Pancreas (tissue), 10 donors: ENCODE measurements around the gene DPH7. TPM values are rescaled to one million over a fixed set of nuclear protein-coding genes. Genes with fewer than 3 reads are reported as not detected.

Experiments
- ATAC-seq, 4 donors: fragments of 200-7000 bp; cut with Tn5 transposase; one replicate each; pipeline versions ENCODE4 v1.8.0 to v1.9.1; 2020; ENCODE audit warnings: mild to moderate bottlenecking in 4 of 4, moderate library complexity in 4 of 4
- DNase-seq, 6 donors: peaks; one replicate each; pipeline ENCODE4 v3.0.0-alpha.2; 2020
- FAIRE-seq: peaks from 2 replicates; lab custom pipeline; 2012; peaks lifted over from hg19 to GRCh38; lab: Jason Lieb, UNC
- H3K27ac ChIP-seq, 4 donors: fragments of 200-600 bp; sonication (generic); 1 replicate in 3 of 4; 2 replicates in 1 of 4; pipeline versions ENCODE4 v1.5.0 to v1.8.0; 2020
- H3K27me3 ChIP-seq, 4 donors: fragments of 200-600 bp; one replicate each; pipeline ENCODE4 v1.8.0; 2021
- H3K36me3 ChIP-seq, 3 donors: fragments of 200-600 bp; sonication (generic) in 1 of 3; one replicate each; pipeline versions ENCODE4 v1.5.0 to v1.8.0; 2020 to 2021
- H3K4me1 ChIP-seq, 3 donors: fragments of 200-600 bp; one replicate each; pipeline ENCODE4 v1.8.0; 2021
- H3K4me3 ChIP-seq, 4 donors: fragments of 200-600 bp; sonication (generic) in 2 of 4; one replicate each; pipeline versions ENCODE4 v1.5.0 to v1.8.0; 2020 to 2021
- H3K9me3 ChIP-seq, 4 donors: fragments of 200-600 bp; one replicate each; pipeline ENCODE4 v1.8.0; 2021
- WGBS, 2 donors: extraction: QIAGEN DNeasy Blood & Tissue Kit; methylation state at CpG; one replicate each; pipeline ENCODE4 v1.1.7; 2013; 5-methylcytosine and 5-hydroxymethylcytosine counted together
- intact Hi-C, 3 donors: fragments of 100-400 bp; cut with DNase I; formaldehyde crosslinking; loops; one replicate each; pipeline versions ENCODE4 v1.11.1 to v1.14.2; 2022
- polyA plus RNA-seq, 2 donors: library from polyadenylated mRNA; stranded (reverse); fragments of 200-250 nt; gene quantifications; one replicate each; pipeline ENCODE4 v1.2.3, GENCODE V29; 2013
- total RNA-seq, 6 donors: library from RNA; stranded (reverse); fragmentation: NEBNext Ultra II Directional in 4 of 6; extraction: Animal tissue kit (Norgen Biotek cat#: 25700) in 4 of 6; gene quantifications; one replicate each; pipeline versions ENCODE4 v1.2.1 to v1.2.4, GENCODE V29; 2021 to 2023
- TF ChIP-seq, protein P1 (sequence below), 4 donors: fragments of 200-600 bp; sonication (generic) in 3 of 4; IDR thresholded peaks; one replicate each; pipeline versions ENCODE4 v1.5.0 to v1.8.0; 2021; ENCODE audit warnings: antibody characterized with exemption in 4 of 4
- donor health status: healthy with polysubstance abuse.
- donor health status: DM: no; HTN: no; CAD: no; lungs with moderate emphysema.
- donor health status: DM: no; HTN: no; CAD: no.
- donor health status: control.
- donor health status: control.
- donor health status: Bipolar disorder and iron deficiency.
- donor health status: DM: yes; HTN: yes; CAD: no.
- donor health status: DM: no; HTN: no; CAD: no.
- donor health status: DM: no; HTN: no; CAD: no.
- donor health status: DM: yes; HTN: yes; CAD: no.

DPH7 gene
- total and polyA plus RNA-seq, 8 donors, result 16.7 to 174 (median 24.8) TPM

DNA sequence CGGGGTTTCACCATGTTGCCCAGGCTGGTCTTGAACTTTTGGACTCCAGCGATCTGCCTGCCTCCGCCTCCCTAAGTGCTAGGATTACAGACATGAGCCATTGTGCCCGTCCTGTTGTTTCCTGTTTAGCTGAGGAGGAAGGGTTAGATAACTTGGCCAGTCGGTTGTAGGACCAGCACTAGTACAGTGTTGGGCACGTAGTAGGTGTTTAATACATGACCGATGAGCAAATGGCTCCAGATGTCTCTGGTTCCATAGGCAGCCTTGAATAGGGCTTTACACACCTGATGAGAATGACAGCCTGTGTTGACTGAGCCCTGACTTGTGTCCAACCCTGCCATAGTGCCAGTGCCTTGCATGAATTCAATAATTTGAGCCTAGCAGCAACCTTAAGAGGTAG is 41.9 kb upstream of the DPH7 start:
- H3K4me3 ChIP-seq, result peak overlapping the region in 1 of 4 donors; percentile 75
- 56 to 61% methylated on average over 7 of the region's 7 CpGs for WGBS, 2 donors
- intact Hi-C loops, result no loop called here
- TF ChIP-seq, protein P1, sequence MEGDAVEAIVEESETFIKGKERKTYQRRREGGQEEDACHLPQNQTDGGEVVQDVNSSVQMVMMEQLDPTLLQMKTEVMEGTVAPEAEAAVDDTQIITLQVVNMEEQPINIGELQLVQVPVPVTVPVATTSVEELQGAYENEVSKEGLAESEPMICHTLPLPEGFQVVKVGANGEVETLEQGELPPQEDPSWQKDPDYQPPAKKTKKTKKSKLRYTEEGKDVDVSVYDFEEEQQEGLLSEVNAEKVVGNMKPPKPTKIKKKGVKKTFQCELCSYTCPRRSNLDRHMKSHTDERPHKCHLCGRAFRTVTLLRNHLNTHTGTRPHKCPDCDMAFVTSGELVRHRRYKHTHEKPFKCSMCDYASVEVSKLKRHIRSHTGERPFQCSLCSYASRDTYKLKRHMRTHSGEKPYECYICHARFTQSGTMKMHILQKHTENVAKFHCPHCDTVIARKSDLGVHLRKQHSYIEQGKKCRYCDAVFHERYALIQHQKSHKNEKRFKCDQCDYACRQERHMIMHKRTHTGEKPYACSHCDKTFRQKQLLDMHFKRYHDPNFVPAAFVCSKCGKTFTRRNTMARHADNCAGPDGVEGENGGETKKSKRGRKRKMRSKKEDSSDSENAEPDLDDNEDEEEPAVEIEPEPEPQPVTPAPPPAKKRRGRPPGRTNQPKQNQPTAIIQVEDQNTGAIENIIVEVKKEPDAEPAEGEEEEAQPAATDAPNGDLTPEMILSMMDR (IDR thresholded peaks at IDR 0.05), result no peak
- H3K9me3 ChIP-seq, result no peaks in the 10 kb centered on the region
- DNase-seq, result no peak
- no peaks in the 10 kb centered on the region for H3K36me3 ChIP-seq
- H3K4me1 ChIP-seq, result peaks cover 15 to 28% (median 16%) of the 10 kb centered on the region in 3 donors
- FAIRE-seq, result no peak
- ATAC-seq, result no peak
- no peak overlapping the region for H3K27ac ChIP-seq
- H3K27me3 ChIP-seq, result no peaks in the 10 kb centered on the region

DNA sequence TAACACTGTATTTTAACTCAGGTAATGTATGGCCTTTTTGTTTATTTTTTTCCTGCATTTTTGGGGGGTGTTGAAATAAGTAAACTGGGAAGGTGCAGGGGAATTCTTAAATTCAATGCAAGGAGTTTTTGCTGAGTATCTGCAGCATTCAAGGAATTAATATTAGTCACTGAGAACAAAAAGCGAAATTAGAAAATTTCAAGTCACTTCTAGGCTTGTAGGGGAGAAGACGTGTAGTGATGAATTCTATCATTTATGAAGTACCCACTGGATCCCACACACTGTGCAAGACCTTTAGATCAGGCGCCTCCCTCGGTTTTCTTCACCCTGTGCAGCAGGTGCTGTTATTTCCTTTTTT is 41.3 kb upstream of the DPH7 start:
- ATAC-seq (no peak), FAIRE-seq (no peak), DNase-seq (no peak)
- H3K4me3 ChIP-seq, result peak overlapping the region in 3 of 4 donors; percentile 53 to 84 (median 75)
- TF ChIP-seq, protein P1 (IDR thresholded peaks at IDR 0.05), result no peak
- peaks cover 0 to 2% (median 0%) of the 10 kb centered on the region in 3 donors for H3K36me3 ChIP-seq
- intact Hi-C loops, result no loop called here
- WGBS, 2 donors, result 53 to 62% methylated on average over 4 of the region's 4 CpGs
- no peaks in the 10 kb centered on the region for H3K9me3 ChIP-seq
- peak overlapping the region in 2 of 4 donors; percentile 58 to 62 for H3K27ac ChIP-seq
- peaks cover 15 to 28% (median 16%) of the 10 kb centered on the region in 3 donors for H3K4me1 ChIP-seq
- no peaks in the 10 kb centered on the region for H3K27me3 ChIP-seq

DNA sequence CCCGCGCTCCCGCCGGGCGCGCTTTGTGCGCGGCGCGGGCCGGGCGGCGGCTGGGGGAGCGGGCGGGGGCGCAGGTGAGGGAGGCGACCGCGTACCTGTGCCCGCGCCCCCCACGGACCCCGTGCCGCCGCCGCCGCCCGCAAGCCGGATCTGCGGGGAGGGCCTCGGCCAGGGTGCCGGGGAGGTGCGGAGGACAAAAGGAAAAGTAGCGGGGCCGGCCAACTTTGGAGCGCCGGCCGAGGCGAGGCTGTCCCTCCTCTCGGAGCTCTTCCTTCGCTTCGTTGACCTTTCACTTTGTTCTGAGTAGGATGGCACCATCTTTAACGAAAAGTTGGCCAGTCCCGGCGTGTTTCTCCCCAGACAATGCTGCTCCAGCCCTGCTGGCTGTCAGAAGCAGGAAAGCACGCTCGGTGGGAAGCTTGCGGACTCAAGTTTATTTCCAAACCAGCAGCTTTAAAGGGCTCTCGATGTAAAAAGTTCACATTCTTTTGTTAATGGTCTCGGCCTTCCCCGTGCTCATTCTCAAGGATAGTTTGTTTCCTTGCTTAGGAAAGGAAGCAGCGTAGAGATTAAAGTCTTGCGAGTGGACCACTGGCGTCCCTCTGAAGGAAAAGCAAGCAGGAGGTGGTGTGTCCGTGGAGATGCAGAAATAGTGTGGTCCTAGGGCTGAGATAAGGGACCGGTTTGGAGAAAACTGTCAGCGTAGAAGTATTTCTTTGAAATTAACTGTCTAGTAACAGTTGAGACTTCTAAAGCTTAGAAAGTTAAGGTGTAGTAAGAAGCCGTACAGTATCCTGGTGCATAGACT is 40.7 kb upstream of the DPH7 start:
- DNase-seq (peak in 5 of 6 donors; percentile 34 to 76 (median 68)), FAIRE-seq (no peak), ATAC-seq (peak in 2 of 4 donors; percentile 4 to 6)
- peak overlapping the region; percentile 53 to 84 (median 68) for H3K4me3 ChIP-seq
- H3K4me1 ChIP-seq, result peaks cover 15 to 28% (median 16%) of the 10 kb centered on the region in 3 donors
- 0% methylated on average over 36 to 58 of the region's 58 CpGs for WGBS, 2 donors
- H3K27me3 ChIP-seq, result no peaks in the 10 kb centered on the region
- TF ChIP-seq, protein P1 (IDR thresholded peaks at IDR 0.05), result no peak
- H3K27ac ChIP-seq, result peak overlapping the region in 3 of 4 donors; percentile 51 to 62 (median 58)
- H3K36me3 ChIP-seq, result peaks cover 0 to 7% (median 0%) of the 10 kb centered on the region in 3 donors
- no peaks in the 10 kb centered on the region for H3K9me3 ChIP-seq
- intact Hi-C loops, result no loop called here

DNA sequence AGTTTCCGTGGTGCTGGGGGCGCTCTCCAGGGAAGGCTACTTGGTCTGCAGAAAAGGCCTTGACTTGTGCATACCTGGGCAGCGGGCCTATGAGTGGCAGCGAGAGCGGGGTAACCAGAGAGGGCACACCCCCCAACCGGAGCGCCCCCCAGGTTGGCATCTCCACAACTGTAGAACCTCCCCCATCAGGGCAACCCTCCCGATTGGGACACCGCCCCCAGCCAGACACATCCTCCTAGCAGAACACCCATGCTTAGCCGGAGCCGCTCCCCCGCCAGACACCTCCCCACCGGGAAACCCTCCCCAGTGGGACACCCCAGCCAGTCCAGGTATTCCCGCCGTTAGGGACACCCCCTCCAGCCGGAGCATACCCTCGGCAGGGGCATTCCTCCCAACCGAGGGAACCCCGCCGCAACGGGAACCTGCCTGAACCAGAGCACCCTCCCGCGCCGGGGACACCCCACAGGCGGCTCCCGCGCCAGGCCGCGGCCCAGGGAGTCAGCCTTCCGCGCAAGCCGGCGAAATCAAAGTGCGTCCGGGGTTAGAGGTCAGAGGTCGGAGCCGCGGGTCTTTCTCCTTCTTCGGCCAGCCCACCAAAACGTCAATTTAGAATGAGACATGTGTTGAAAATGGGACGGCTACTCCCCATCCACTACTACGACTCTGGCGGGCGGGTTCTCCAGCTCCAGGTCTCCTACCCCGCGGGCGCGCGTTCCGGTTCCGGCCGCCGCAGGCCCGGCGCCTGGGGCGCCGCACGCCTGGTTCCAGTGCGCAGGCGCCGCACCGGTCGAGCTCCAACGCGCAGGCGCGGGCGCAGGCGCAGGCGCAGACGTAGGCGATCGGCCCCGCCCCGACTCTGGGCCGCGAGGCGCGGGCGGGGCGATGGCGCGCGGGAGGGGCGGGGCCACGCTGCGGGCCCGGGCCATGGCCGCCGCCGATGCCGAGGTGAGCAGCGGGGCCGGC is 39.7 kb upstream of the DPH7 start, which contains the start of gene EHMT1:
Gene EHMT1 (plus strand): TSS at position 901 of the 963 bp plus-strand sequence. CDS start 24 bp downstream, at position 925.
- intact Hi-C loops, result no loop called here
- Histone ChIP-seq H3K4me3 (peak within 1 kb of the TSS; percentile 81 to 96 (median 89)), H3K9me3 (no peaks in the 10 kb centered on the region), H3K4me1 (peaks cover 15 to 28% (median 16%) of the 10 kb centered on the region in 3 donors), H3K36me3 (peaks cover 0 to 7% (median 0%) of the 10 kb centered on the region in 3 donors), H3K27ac (peak within 1 kb of the TSS; percentile 78 to 84 (median 82)), H3K27me3 (no peaks in the 10 kb centered on the region)
- DNase-seq (peak; percentile 71 to 97 (median 92)), FAIRE-seq (no peak), ATAC-seq (peak; percentile 76 to 94 (median 89))
- TF ChIP-seq, protein P1 (IDR thresholded peaks at IDR 0.05), result no peak
- WGBS, 2 donors, result 0% methylated on average over 77 to 94 of the region's 94 CpGs
